Measurements from ENCODE around the gene GAS2L1. TPM values are rescaled to one million over a fixed set of nuclear protein-coding genes. Genes with fewer than 3 reads are reported as not detected.

GAS2L1 gene
- total RNA-seq, result 10 to 100 TPM; 58.0 to 75.0 (median 67.8) TPM

DNA sequence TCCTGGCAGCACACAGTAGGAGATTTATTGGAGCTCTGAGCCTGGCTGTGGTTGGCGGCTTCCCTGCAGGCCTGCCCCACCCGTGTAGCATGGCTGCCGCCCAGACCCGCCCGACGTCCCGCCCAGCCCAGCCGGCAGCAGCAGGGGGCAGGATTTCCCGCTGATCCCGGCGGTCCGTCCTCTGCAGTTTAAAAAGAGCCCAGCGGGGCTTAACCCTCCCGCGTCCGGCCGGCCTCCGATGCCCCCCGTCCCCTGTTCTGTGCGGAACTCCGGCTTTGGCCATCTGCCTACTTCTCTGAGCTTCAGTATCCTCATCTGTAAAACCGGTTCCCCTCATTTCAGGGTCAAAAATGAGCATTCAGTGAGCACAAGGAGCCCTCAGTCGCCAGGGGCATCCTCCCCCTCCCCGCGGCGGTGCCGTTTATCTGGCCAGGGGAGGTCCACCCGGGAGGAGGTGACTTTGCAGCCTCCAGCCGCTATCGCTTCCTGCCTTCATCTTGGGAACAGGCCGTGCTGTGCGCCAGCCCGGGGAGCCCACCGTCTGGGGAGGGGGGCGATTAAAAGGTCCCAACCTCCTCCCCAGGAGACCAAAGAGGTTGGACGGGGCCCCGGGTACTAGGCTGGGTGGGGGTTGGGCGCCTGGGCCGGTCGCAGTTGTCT is at the start of gene GAS2L1:
GAS2L1 (plus strand) TSS at position 476 of the 660 bp plus-strand sequence. CDS start 1,456 bp downstream, outside the sequence.
- DNase-seq (ENCODE audit: low spot score in 2 of 2), result peak; percentile 83 to 97
- TF ChIP-seq POLR2A (IDR thresholded peaks at IDR 0.05), result no peak
- TF ChIP-seq, protein P1, sequence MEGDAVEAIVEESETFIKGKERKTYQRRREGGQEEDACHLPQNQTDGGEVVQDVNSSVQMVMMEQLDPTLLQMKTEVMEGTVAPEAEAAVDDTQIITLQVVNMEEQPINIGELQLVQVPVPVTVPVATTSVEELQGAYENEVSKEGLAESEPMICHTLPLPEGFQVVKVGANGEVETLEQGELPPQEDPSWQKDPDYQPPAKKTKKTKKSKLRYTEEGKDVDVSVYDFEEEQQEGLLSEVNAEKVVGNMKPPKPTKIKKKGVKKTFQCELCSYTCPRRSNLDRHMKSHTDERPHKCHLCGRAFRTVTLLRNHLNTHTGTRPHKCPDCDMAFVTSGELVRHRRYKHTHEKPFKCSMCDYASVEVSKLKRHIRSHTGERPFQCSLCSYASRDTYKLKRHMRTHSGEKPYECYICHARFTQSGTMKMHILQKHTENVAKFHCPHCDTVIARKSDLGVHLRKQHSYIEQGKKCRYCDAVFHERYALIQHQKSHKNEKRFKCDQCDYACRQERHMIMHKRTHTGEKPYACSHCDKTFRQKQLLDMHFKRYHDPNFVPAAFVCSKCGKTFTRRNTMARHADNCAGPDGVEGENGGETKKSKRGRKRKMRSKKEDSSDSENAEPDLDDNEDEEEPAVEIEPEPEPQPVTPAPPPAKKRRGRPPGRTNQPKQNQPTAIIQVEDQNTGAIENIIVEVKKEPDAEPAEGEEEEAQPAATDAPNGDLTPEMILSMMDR (IDR thresholded peaks at IDR 0.05), result no peak
- WGBS, 2 donors, result 0 to 1% methylated on average over 17 to 37 of the region's 40 CpGs
- peak within 1 kb of the TSS; percentile 73 for H3K4me3 ChIP-seq (ENCODE audit: low read depth, poor library complexity, severe bottlenecking)
- intact Hi-C loops (cut with DNase I; ENCODE audit: low total_unique reads), result no loop called here

DNA sequence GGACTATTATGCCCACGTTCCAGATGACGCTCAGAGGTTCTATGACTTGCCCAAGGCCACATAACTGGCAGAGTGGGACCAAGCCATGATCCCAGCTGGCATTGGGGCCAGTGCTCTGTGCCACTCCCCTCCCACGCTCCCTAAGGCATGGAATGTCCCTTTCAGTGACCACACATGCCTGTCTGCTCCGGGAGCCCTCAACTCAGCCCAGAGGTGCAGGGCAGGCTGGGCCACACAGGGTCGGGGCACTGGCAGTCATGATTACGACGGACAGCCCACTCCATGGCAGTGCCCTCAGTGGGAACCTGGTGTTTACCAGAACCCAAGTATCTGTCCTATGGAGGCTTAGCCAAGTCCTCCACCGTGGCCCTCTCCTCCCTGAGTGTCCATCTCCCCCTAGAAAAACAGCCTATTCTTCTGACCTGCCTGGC is 48.7 kb upstream of the GAS2L1 start:
- intact Hi-C loops (cut with DNase I; ENCODE audit: low total_unique reads), result no loop called here
- peak in 1 of 2 donors; percentile 64 for DNase-seq (ENCODE audit: low spot score in 2 of 2)
- 71 to 91% methylated on average over 5 to 8 of the region's 8 CpGs for WGBS, 2 donors
- no peak overlapping the region for H3K4me3 ChIP-seq (ENCODE audit: low read depth, poor library complexity, severe bottlenecking)
- TF ChIP-seq, protein P1 (IDR thresholded peaks at IDR 0.05), result no peak
- TF ChIP-seq POLR2A (IDR thresholded peaks at IDR 0.05), result no peak

DNA sequence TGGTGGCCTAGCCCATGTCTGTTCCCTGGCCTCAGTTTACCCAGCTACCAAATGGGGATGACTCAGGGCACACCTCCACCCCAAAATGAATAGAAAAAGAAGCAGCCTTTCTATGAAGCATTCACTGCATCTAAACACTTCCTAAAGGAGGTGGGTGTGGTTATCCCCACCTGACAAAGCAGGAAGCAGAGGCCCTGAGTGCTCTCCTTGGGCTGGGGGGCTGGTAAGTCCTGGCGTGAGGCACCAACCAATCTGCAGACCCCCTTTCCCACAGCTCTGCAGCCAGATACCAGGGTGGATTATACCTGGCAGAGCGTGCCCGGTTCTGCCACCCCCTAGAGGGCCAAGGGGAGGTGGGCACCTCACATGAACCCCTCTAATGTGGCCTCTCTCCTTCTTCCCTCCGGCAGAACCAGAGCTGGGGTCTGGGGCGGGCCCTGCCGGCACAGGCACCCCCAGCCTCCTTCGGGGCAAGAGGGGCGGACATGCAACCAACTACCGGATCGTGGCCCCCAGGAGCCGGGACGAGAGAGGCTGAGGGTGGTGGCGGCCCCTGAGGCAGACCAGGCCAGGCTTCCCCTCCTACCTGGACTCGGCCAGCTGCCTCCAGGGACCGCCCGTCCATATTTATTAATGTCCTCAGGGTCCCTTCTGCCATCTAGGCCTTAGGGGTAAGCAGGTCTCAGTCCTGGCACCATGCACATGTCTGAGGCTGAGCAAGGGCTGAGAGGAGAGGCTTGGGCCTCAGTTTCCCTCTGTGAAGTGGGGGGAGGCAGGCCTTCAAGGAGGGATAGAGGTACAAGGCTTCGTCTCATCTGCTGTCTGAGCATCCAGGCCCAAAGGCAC is 47.8 kb upstream of the GAS2L1 start:
- WGBS, 2 donors, result 92 to 95% methylated on average over 11 to 16 of the region's 17 CpGs
- DNase-seq (ENCODE audit: low spot score in 2 of 2), result peak in 1 of 2 donors; percentile 69
- TF ChIP-seq, protein P1 (IDR thresholded peaks at IDR 0.05), result no peak
- no peak for TF ChIP-seq POLR2A (IDR thresholded peaks at IDR 0.05)
- intact Hi-C loops (cut with DNase I; ENCODE audit: low total_unique reads), result no loop called here
- no peak overlapping the region for H3K4me3 ChIP-seq (ENCODE audit: low read depth, poor library complexity, severe bottlenecking)

DNA sequence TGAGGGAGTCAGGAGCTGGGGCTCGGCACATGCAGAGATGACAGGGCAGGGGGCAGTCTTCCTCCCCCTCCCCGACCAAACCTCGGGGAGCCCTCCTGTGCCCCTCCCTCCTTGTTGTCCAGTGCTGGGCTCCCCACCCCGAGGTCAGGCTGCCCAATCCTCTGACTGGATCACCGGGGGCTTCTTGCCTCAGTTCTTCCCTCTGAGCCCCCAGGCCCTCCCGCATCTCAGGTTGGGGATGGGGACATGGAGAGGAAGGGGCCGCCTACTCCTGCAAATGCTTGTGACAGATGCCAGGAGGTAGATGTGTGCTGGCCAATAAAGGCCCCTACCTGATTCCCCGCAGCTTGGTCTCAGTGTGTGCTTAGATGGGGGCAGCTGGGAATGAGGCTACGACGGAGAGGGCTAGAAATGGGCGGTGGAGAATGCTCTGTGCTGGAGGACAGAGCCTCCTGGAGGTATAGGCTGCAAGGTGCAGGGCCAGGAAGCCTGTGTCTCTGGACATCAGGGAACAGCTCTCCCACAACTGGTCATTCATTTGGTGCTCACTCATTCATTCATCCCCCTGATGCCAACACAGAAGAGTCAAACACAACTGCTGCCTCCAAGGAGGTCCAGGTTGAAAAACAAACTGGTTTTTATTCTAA is 47.1 kb upstream of the GAS2L1 start:
- 80 to 82% methylated on average over 10 to 11 of the region's 11 CpGs for WGBS, 2 donors
- no peak overlapping the region for H3K4me3 ChIP-seq (ENCODE audit: low read depth, poor library complexity, severe bottlenecking)
- intact Hi-C loops (cut with DNase I; ENCODE audit: low total_unique reads), result no loop called here
- DNase-seq (ENCODE audit: low spot score in 2 of 2), result peak in 1 of 2 donors; percentile 59
- TF ChIP-seq POLR2A (IDR thresholded peaks at IDR 0.05), result no peak
- TF ChIP-seq, protein P1 (IDR thresholded peaks at IDR 0.05), result no peak

DNA sequence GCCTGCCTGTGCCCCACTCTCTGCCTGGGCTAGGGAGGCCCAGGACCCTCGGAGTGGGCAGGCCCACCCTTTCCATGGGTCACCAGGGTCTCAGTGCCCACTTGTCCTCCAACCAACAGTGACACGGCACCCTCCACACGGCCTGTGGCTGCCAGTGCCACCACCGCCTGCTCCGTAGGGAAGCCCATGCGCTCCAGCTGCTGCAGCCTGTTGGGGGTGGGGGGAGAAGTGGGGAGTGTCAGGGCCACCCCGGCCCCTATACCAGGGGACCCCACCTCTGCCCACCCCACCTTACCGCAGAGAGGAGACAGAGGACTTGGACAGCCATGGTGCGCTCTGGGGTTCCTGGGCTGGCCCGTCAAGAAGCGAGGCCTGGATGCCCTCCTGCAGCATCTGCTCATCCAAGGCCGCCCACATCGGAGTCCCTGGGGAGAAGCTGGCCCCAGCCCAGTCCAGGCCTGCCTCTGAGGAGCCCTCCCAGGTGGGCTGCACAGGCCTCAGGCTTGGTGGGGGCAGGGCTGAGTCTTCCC is 46.4 kb upstream of the GAS2L1 start:
- intact Hi-C loops (cut with DNase I; ENCODE audit: low total_unique reads), result no loop called here
- DNase-seq (ENCODE audit: low spot score in 2 of 2), result no peak
- TF ChIP-seq, protein P1 (IDR thresholded peaks at IDR 0.05), result no peak
- TF ChIP-seq POLR2A (IDR thresholded peaks at IDR 0.05), result no peak
- 92 to 96% methylated on average over 7 to 13 of the region's 13 CpGs for WGBS, 2 donors
- H3K4me3 ChIP-seq (ENCODE audit: low read depth, poor library complexity, severe bottlenecking), result no peak overlapping the region
